HCT116 (cell line): ENCODE results near the gene RAC2. TPM values are rescaled to one million over a fixed set of nuclear protein-coding genes. Genes with fewer than 3 reads are reported as not detected.

ENCODE experiments used
- ATAC-seq: fragments of 200-7000 bp; cut with Tn5 transposase; 2 replicates; pipeline ENCODE4 v1.9.1; 2020; ENCODE audit warnings: mild to moderate bottlenecking, moderate library complexity
- BruUV-seq: library from RNA; stranded (reverse); fragments of 400-500 nt; replicated peaks from 2 replicates; lab custom pipeline; 2021; lab: Mats Ljungman, UMichigan
- CTCF ChIA-PET: fragments of 300-600 bp; sonication (Branson Sonifier 250); formaldehyde crosslinking; loops from one replicate; lab custom pipeline; 2021; ENCODE audit warnings: antibody characterized with exemption; lab: Charles Lee
- POLR2A ChIA-PET: fragments of 300-600, 350-600 bp; sonication (Branson Sonifier 250); formaldehyde crosslinking; loops from one replicate; lab custom pipeline; 2021; ENCODE audit warnings: antibody characterized with exemption; lab: Charles Lee
- RAD21 ChIA-PET, 2 experiments: fragments of 300-600 bp; sonication (Branson Sonifier 250); formaldehyde crosslinking; loops; one replicate each; lab custom pipeline; 2023; ENCODE audit warnings: low total read pairs in 2 of 2; ENCODE audit not compliant: uncharacterized antibody in 2 of 2, unreplicated experiment in 2 of 2, low non-redundant PET in 1 of 2; lab: Charles Lee
- DNase-seq: peaks from one replicate; pipeline ENCODE4 v3.0.0-alpha.2; 2010; ENCODE audit warnings: low read depth, low spot score
- H2AFZ ChIP-seq: fragments of 200-600 bp; shearing (Covaris generic), sonication (generic); 2 replicates; pipeline ENCODE4 v1.6.1; 2017; ENCODE audit warnings: low read depth, mixed run types, mixed read lengths, antibody characterized with exemption, low read length; ENCODE audit not compliant: poor library complexity, severe bottlenecking
- H3K27ac ChIP-seq: 2 replicates; pipeline ENCODE4 v1.5.1; 2012; ENCODE audit warnings: low read depth, low read length
- H3K27me3 ChIP-seq: fragments of 200-600 bp; sonication (generic); 2 replicates; pipeline ENCODE4 v1.6.1; 2016; ENCODE audit warnings: mixed run types, low read length, mixed read lengths; ENCODE audit not compliant: insufficient read depth
- H3K36me3 ChIP-seq, 2 experiments: fragments of 200-500 bp in 1 of 2; fragments of 200-600 bp in 1 of 2; sonication (Bioruptor generic) in 1 of 2; sonication (generic) in 1 of 2; 2 replicates each; pipeline versions ENCODE4 v1.5.1 to v1.6.1; 2014 to 2016; ENCODE audit warnings: low read length in 2 of 2, inconsistent platforms in 1 of 2, mixed read lengths in 1 of 2, mixed run types in 1 of 2; ENCODE audit not compliant: insufficient read depth in 2 of 2, control insufficient read depth in 1 of 2
- H3K4me1 ChIP-seq, 2 experiments: fragments of 200-600 bp in 1 of 2; sonication (generic) in 1 of 2; 2 replicates each; pipeline versions ENCODE4 v1.5.1 to v1.6.1; 2012 to 2017; ENCODE audit warnings: low read length in 2 of 2, inconsistent platforms in 1 of 2, mild to moderate bottlenecking in 1 of 2, mixed read lengths in 1 of 2, mixed run types in 1 of 2, moderate library complexity in 1 of 2; ENCODE audit not compliant: insufficient read depth in 2 of 2, control insufficient read depth in 1 of 2
- H3K4me2 ChIP-seq: fragments of 200-600 bp; sonication (generic); 2 replicates; pipeline ENCODE4 v1.6.1; 2017; ENCODE audit warnings: mixed run types, low read length, mixed read lengths
- H3K4me3 ChIP-seq, 2 experiments: fragments of 200-600 bp in 1 of 2; sonication (generic) in 1 of 2; replicated peaks in 1 of 2; 2 replicates each; pipeline ENCODE4 v1.5.1; 2011 to 2016; ENCODE audit warnings: low read length in 2 of 2, control low read depth in 1 of 2, low read depth in 1 of 2, mild to moderate bottlenecking in 1 of 2, mixed read lengths in 1 of 2, mixed run types in 1 of 2
- H3K79me2 ChIP-seq: fragments of 200-600 bp; sonication (generic); 2 replicates; pipeline ENCODE4 v1.6.1; 2017; ENCODE audit warnings: mild to moderate bottlenecking, mixed run types, low read length, moderate library complexity, mixed read lengths; ENCODE audit not compliant: insufficient read depth
- H3K9ac ChIP-seq: fragments of 200-600 bp; sonication (generic); 2 replicates; pipeline ENCODE4 v1.6.1; 2016; ENCODE audit warnings: low read length, mixed read lengths
- H3K9me2 ChIP-seq: fragments of 200-600 bp; sonication (generic), shearing (Covaris generic); 2 replicates; pipeline ENCODE4 v1.6.1; 2017; ENCODE audit warnings: mixed run types, mild to moderate bottlenecking, moderate library complexity; ENCODE audit not compliant: insufficient read depth
- H3K9me3 ChIP-seq, 2 experiments: fragments of 200-500 bp in 1 of 2; fragments of 200-600 bp in 1 of 2; sonication (Bioruptor generic) in 1 of 2; sonication (generic) in 1 of 2; 2 replicates each; pipeline ENCODE4 v1.6.1; 2014 to 2017; ENCODE audit warnings: low read length in 2 of 2, mixed read lengths in 2 of 2, inconsistent platforms in 1 of 2, low read depth in 1 of 2, mild to moderate bottlenecking in 1 of 2, mixed run types in 1 of 2, moderate library complexity in 1 of 2; ENCODE audit not compliant: control insufficient read depth in 1 of 2, insufficient read depth in 1 of 2
- H4K20me1 ChIP-seq: fragments of 200-600 bp; sonication (generic), shearing (Covaris generic); 2 replicates; pipeline ENCODE4 v1.6.1; 2017; ENCODE audit warnings: mixed run types, mild to moderate bottlenecking, moderate library complexity; ENCODE audit not compliant: insufficient read depth
- CEBPB ChIP-seq: IDR thresholded peaks from 2 replicates; pipeline ENCODE4 v1.6.1; 2012; ENCODE audit warnings: low read depth
- CTCF ChIP-seq, 3 experiments: fragments of 200-600 bp in 1 of 3; sonication (generic) in 1 of 3; IDR thresholded peaks in 2 of 3; conservative IDR thresholded peaks in 1 of 3; 2 replicates each; pipeline ENCODE4 v1.5.1; 2012 to 2017; ENCODE audit warnings: low read depth in 2 of 3, low read length in 2 of 3, antibody characterized with exemption in 1 of 3, borderline replicate concordance in 1 of 3, control low read depth in 1 of 3, mild to moderate bottlenecking in 1 of 3, mixed read lengths in 1 of 3, mixed run types in 1 of 3, moderate library complexity in 1 of 3; ENCODE audit not compliant: insufficient read depth in 1 of 3
- EGR1 ChIP-seq: IDR thresholded peaks from 2 replicates; pipeline ENCODE4 v1.6.1; 2012; ENCODE audit warnings: low read depth
- ELF1 ChIP-seq: IDR thresholded peaks from 2 replicates; pipeline ENCODE4 v1.6.1; 2012; ENCODE audit warnings: low read depth, borderline replicate concordance
- EZH2 ChIP-seq: fragments of 200-600 bp; sonication (generic); IDR thresholded peaks from 2 replicates; pipeline ENCODE4 v1.6.1; 2017; ENCODE audit warnings: antibody characterized with exemption, mixed run types
- EZH2phosphoT487 ChIP-seq: fragments of 200-600 bp; IDR thresholded peaks from 2 replicates; pipeline ENCODE4 v1.6.1; 2018; ENCODE audit warnings: antibody characterized with exemption, borderline replicate concordance
- FOSL1 ChIP-seq: IDR thresholded peaks from 2 replicates; pipeline ENCODE4 v1.6.1; 2012; ENCODE audit warnings: low read depth
- JUND ChIP-seq: IDR thresholded peaks from 2 replicates; pipeline ENCODE4 v1.6.1; 2012
- MAX ChIP-seq: IDR thresholded peaks from 2 replicates; pipeline ENCODE4 v1.6.1; 2012
- POLR2A ChIP-seq: IDR thresholded peaks from 2 replicates; pipeline ENCODE4 v1.7.0; 2011; ENCODE audit warnings: borderline replicate concordance; ENCODE audit not compliant: insufficient read depth, insufficient read length; ENCODE audit errors: extremely low read depth
- POLR2AphosphoS5 ChIP-seq: IDR thresholded peaks from 2 replicates; pipeline ENCODE4 v1.6.1; 2011; ENCODE audit warnings: mild to moderate bottlenecking, low read depth, low read length, moderate library complexity
- RAD21 ChIP-seq: IDR thresholded peaks from 2 replicates; pipeline ENCODE4 v1.6.1; 2012; ENCODE audit warnings: low read depth, mild to moderate bottlenecking
- REST ChIP-seq: IDR thresholded peaks from 2 replicates; pipeline ENCODE4 v1.6.1; 2012; ENCODE audit warnings: low read depth
- SIN3A ChIP-seq: IDR thresholded peaks from 2 replicates; pipeline ENCODE4 v1.6.1; 2012; ENCODE audit warnings: low read depth
- TCF7L2 ChIP-seq: IDR thresholded peaks from 2 replicates; pipeline ENCODE4 v1.7.0; 2011; ENCODE audit warnings: borderline replicate concordance, inconsistent platforms; ENCODE audit not compliant: insufficient read depth, insufficient read length; ENCODE audit errors: extremely low read depth
- YY1 ChIP-seq: IDR thresholded peaks from 2 replicates; pipeline ENCODE4 v1.6.1; 2011; ENCODE audit warnings: low read length, low read depth, moderate library complexity, mild to moderate bottlenecking; ENCODE audit not compliant: insufficient replicate concordance; ENCODE audit errors: extremely low read depth
- ZFX ChIP-seq: fragments of 450-650 bp; IDR thresholded peaks from 2 replicates; pipeline ENCODE4 v1.6.1; 2017
- ZNF274 ChIP-seq: fragments of 200-500 bp; sonication (Bioruptor generic); IDR thresholded peaks from 2 replicates; pipeline ENCODE4 v1.6.1; 2014; ENCODE audit warnings: mild to moderate bottlenecking, low read depth, low read length, inconsistent platforms
- intact Hi-C: fragments of 100-400 bp; cut with micrococcal nuclease; formaldehyde crosslinking; loops from 2 replicates; pipeline ENCODE4 v1.10.0; 2022
- total RNA-seq: library from RNA; stranded (reverse); gene quantifications from one replicate; pipeline ENCODE4 v1.2.1, GENCODE V29; 2021; ENCODE audit not compliant: unreplicated experiment
- TF ChIP-seq, protein P1 (sequence below): IDR thresholded peaks from 2 replicates; pipeline ENCODE4 v1.6.1; 2011; ENCODE audit warnings: mild to moderate bottlenecking, low read length, moderate library complexity; ENCODE audit not compliant: insufficient replicate concordance; ENCODE audit errors: extremely low read depth

Gene RAC2
- total RNA-seq, 1 experiment from 2014 or later: 62.0 TPM

- DNase-seq: no peak
- TF ChIP-seq REST (no peak), CEBPB (no peak), POLR2AphosphoS5 (no peak), ZFX (no peak), POLR2A (no peak), TCF7L2 (no peak), RAD21 (no peak), FOSL1 (no peak), CTCF (IDR thresholded peaks at IDR 0.05 in 2 of 3, conservative IDR thresholded peaks at IDR 0.05 in 1 of 3; ENCODE audit: borderline replicate concordance in 1 of 3, insufficient read depth in 1 of 3, low read depth in 2 of 3, low read length in 2 of 3) (no peak), YY1 (no peak), JUND (no peak), ELF1 (no peak), EZH2phosphoT487 (no peak), EGR1 (no peak), EZH2 (no peak), SIN3A (no peak), MAX (no peak), ZNF274 (no peak)
- TF ChIP-seq, protein P1, sequence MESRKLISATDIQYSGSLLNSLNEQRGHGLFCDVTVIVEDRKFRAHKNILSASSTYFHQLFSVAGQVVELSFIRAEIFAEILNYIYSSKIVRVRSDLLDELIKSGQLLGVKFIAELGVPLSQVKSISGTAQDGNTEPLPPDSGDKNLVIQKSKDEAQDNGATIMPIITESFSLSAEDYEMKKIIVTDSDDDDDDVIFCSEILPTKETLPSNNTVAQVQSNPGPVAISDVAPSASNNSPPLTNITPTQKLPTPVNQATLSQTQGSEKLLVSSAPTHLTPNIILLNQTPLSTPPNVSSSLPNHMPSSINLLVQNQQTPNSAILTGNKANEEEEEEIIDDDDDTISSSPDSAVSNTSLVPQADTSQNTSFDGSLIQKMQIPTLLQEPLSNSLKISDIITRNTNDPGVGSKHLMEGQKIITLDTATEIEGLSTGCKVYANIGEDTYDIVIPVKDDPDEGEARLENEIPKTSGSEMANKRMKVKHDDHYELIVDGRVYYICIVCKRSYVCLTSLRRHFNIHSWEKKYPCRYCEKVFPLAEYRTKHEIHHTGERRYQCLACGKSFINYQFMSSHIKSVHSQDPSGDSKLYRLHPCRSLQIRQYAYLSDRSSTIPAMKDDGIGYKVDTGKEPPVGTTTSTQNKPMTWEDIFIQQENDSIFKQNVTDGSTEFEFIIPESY: no peak
- Histone ChIP-seq H3K79me2 (no peaks in the 10 kb centered on the region), H3K36me3 (no peaks in the 10 kb centered on the region), H3K9ac (peak overlapping the region; percentile 84), H3K4me2 (peak overlapping the region; percentile 96), H3K9me2 (no peaks in the 10 kb centered on the region), H3K4me3 (peak overlapping the region in 1 of 2 experiments; percentile 67; a peak in 2 of 4 replicates), H3K9me3 (no peaks in the 10 kb centered on the region), H3K27ac (peak overlapping the region; percentile 100), H4K20me1 (no peaks in the 10 kb centered on the region), H3K4me1 (peaks cover 55 to 94% of the 10 kb centered on the region in 2 experiments), H3K27me3 (no peaks in the 10 kb centered on the region), H2AFZ (peak overlapping the region; percentile 20)
- RAD21 ChIA-PET: no interaction called here
- CTCF ChIA-PET: interaction anchor here (1.4 kb wide), 1 partner anchor 9 kb away, joined by 8 read pairs; no protein-coding TSS in a partner anchor
- no TSS peak for BruUV-seq
- no peak for ATAC-seq
- POLR2A ChIA-PET: interaction anchor here (1.2 kb wide), 1 partner anchor 7 kb away, joined by 4 read pairs; no protein-coding TSS in a partner anchor
- intact Hi-C loops: loop anchor here (10.0 kb wide), 2 partner anchors 56 to 336 kb away; no protein-coding TSS in a partner anchor
Measured at GRCh38 chr22:37190262-37190780, 53.7 kb downstream of the RAC2 start.
